NCI-H2196 (cell line): ENCODE results near the gene GTF3A.
"Not testable (repeated sequence)": the region's sequence is repeated elsewhere in the genome, so short reads cannot be mapped to it uniquely, and the experiment has no call there.

Experiments used
- DNase-seq: peaks from one replicate; lab custom pipeline; 2025; ENCODE audit not compliant: unreplicated experiment; lab: John Stamatoyannopoulos, UW

The GTF3A gene

GRCh38 chr13:27424246-27425157, at the start of gene GTF3A:
Gene GTF3A (plus strand): TSS chr13:27424619.
- peak; percentile 73 for DNase-seq

DNA sequence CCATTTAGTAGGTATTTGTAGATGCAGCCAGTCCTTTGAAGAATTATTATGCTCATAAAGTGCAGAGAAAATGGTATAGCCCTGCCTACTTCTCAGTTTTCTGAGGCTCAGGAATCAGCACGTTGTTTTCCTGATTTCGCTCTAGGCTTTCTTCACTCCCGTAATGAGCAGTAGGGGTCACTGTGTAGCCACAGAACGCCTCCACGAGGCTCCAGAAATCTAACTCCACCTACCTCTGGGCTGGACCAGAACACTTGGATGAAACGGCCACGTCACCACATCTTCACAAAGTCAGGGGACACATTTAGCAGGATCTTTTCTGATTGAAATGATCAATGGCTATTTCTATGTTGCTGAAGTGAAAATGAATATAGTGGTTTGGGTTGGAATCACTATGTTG, 49.8 kb upstream of the GTF3A start:
- DNase-seq = peak; percentile 73

DNA sequence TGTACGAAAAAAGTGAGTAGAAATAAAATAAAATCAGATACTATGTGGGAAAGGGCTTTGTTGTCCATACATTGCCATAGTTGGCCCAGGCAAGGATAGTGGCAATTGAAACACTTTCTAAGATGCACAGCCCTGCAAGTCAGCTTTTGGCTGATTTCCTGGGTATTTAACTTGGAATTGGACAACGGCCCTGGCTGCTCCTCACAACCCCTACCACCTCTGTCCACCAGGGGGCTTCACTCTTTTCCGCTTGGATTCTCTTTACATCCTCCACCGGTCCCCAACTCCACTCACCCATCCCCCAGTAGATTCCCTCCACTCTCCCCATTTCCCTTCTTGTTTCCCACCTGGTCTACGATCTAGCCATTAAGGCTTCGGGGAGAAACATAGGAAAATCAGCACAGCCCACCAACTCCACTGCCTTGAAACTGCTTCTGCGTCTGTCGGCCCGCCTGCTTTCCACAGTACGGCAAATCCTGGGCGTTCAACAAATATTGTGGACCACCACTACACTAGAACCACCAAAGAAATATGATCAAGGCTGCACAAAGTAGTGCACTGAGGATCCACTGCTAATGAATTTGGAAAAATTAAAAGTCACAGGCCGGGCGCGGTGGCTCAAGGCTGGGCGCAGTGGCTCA, 48.6 kb upstream of the GTF3A start:
- DNase-seq = no peak

GRCh38 chr13:27379126-27379525, 45.3 kb upstream of the GTF3A start:
- DNase-seq = no peak

GRCh38 chr13:27379694-27380641, 44.5 kb upstream of the GTF3A start:
- DNase-seq = peak; percentile 55

- DNase-seq = no peak
Observed at GRCh38 chr13:27381601-27382000, 42.8 kb upstream of the GTF3A start.

GRCh38 chr13:27383104-27383921, 41.1 kb upstream of the GTF3A start:
- DNase-seq = no peak

GRCh38 chr13:27384285-27384684, 40.1 kb upstream of the GTF3A start:
- DNase-seq = no peak

DNA sequence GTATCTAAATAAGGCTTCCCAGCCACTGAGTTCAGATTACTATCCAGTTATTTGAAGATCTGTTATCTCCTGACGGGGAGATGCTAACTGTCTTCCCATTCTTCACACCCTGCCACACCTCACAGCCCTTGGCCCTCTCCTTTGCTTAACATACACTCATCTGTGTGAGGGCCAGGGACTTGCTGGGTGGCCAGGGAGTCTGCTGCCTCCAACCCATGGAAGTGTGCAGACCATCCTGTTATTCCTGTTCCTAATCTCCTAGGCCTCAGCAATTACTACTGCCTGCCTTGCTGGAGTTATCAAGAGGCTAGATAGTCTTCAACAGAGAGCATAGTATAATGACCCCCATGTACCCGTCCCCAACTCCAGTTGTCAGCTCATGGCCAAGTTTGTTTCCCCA, 36.2 kb upstream of the GTF3A start:
- DNase-seq = no peak

DNA sequence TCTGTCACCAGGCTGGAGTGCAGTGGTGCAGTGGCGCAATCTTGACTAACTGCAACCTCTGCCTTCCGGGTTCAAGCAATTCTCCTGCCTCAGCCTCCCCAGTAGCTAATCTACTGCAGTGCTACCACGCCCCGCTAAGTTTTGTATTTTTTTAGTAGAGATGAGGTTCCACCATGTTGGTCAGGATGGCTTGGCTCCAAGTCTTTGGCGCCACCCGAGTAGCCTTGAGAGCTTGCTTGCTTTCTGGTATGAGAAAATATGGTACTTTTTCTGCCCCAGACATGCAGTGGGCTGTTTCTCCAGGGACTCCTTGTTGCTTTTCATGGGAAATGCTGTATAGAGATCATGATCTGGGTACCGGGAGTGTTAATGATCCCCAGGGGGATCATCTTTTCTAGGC, 34.5 kb upstream of the GTF3A start:
- DNase-seq = no peak

DNA sequence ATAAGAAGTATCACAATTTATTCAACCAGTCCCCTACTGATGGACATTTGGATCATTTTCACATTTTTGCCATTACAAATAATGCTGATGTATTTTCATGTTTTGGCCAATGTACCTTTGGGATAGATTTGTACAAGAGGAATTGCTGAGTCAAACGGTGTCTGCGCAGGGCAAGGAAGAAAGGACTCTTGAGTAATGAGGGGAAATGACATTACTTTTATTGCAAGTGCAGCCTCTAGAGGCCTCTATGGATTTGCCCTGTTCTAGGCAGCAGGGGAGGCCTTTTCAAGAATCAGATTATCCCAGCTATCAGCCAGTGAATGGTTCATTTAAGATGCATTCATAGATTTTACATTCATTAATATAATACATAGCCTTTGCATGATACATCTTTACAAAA, 32.9 kb upstream of the GTF3A start:
- DNase-seq = no peak

DNA sequence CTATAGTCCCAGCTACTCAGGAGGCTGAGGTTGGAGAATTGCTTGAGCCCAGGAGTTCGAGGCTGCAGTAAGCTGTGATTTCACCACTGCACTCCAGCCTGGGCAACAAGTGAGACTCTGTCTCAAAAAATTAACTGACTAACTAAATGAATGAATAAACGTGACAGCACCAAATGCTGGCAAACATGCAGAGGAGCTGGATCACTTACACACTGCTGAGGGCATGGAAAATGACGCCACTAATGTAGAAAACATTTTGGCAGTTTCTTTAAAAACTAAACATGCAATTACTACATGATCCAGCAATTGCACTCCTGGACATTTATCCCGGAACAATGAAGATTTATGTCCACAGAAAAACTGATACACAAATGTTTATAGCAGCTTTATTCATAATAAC, 31.3 kb upstream of the GTF3A start:
- no peak for DNase-seq

DNA sequence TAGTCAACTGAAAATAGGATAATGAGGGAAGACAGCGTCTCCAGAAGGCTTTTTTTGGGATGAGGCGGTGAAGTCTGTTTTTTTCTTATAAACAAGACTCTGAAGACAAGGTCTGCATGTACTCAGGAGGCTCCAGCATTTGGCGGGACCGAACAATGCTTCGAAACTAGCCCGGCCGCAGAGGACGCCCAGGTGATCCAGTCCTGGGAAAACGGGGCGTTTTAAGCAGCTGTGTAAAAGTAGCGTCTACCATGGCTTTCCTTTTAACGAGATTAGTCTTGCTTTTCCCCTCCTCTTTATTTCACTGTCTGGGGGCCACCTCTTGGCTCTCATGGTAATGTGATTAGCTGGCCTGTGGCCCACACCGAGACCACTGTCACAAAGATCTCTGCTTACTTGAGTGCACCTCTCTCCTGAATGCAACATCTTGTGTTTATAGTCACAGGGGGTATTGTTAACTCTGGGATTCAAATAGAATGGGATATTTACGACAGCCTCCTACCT, 29.4 kb upstream of the GTF3A start:
- no peak for DNase-seq

- DNase-seq = no peak
Observed at GRCh38 chr13:27396252-27396846, 28.1 kb upstream of the GTF3A start.

DNA sequence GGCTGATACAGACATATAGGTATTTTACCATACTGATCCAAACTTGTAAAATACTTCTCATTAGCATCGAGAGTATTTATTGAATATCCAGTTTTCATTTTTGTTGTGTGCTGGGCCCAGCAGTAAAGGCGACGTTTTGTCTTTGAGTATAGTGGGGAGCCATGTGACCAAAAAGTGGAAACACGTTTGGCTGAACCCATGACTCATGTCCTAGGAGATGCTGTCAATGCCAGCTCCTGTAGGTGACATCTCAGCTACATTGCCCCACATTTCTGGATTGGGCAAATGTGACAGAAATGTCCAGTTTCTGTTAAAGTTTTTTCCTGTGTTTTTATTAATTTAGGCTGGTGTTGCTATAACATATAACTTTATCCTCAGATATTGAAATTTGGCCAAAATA, 26.1 kb upstream of the GTF3A start:
- DNase-seq = no peak

DNA sequence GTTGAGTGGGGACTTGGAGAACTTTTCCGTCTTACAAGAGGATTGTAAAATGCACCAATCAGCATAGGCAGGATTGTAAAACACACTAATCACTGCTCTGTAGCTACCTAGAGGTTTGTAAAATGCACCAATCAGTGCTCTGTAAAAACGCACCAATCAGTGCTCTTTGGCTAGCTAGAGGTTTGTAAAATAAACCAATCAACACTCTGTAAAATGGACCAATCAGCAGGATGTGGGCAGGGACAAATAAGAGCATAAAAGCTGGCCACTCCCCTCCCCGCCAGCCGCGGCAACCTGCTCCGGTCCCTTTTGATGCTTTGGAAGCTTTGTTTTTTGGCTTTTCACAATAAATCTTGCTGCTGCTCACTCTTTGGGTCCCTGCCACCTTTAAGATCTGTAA, 24.0 kb upstream of the GTF3A start:
- DNase-seq = not testable (repeated sequence)

GRCh38 chr13:27401210-27401609, 23.2 kb upstream of the GTF3A start:
- no peak for DNase-seq

GRCh38 chr13:27403203-27403678, 21.2 kb upstream of the GTF3A start:
- DNase-seq = no peak

DNA sequence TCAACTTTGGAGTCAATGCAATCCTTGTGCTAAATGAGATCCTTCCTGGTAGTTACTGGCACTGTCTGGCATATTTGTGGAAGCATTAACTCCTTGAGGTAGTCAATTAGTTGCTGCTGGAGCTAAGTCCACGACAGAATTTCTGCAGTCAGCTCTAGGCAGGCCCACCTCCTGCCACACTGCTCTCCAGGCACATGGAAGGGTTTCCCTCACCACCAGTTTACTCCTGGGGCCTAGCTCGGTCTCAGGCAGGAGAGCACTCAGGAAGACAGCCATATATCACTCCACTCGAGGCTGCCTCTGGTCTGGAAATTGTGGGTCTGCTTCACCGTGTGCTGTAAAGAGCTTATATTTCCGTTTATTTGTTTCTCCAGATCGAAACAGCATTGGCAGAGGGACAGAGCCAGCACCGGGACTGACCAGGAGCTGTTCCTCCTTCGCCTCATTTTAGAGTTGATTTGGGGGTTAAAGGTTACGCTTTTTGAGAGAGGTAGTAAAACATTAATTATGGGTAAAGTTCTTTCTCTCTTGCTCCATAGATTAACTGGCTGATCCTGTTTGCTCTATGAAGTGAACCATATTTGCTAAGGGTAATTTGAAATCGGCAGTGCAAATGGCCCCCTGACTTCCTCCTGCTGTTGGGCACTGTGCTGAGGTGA, 20.6 kb upstream of the GTF3A start:
- no peak for DNase-seq
